ENCODE data around the gene ARHGAP8.

Gene ARHGAP8

GRCh38 chr22:44727148-44727547 lies 25.2 kb upstream of the ARHGAP8 start:
- H3K27me3 ChIP-seq (ENCODE audit: insufficient read depth, low read depth, severe bottlenecking) = no peaks in the 10 kb centered on the region
- H3K9me3 ChIP-seq (ENCODE audit: severe bottlenecking) = no peaks in the 10 kb centered on the region
- no peak for TF ChIP-seq CTCF (IDR thresholded peaks at IDR 0.05; ENCODE audit: low read depth, low read length)
- H3K36me3 ChIP-seq = no peaks in the 10 kb centered on the region
- H3K4me3 ChIP-seq (ENCODE audit: low read depth, low read length) = no peak overlapping the region
- DNase-seq = no peak
- no peak overlapping the region for H3K27ac ChIP-seq

GRCh38 chr22:44727709-44728108 lies 24.7 kb upstream of the ARHGAP8 start:
- Histone ChIP-seq H3K27me3 (ENCODE audit: insufficient read depth, low read depth, severe bottlenecking) (no peaks in the 10 kb centered on the region), H3K36me3 (no peaks in the 10 kb centered on the region), H3K4me3 (ENCODE audit: low read depth, low read length) (no peak overlapping the region), H3K9me3 (ENCODE audit: severe bottlenecking) (no peaks in the 10 kb centered on the region), H3K27ac (no peak overlapping the region)
- TF ChIP-seq CTCF (IDR thresholded peaks at IDR 0.05; ENCODE audit: low read depth, low read length) = no peak
- no peak for DNase-seq

GRCh38 chr22:44728761-44729324 lies 23.5 kb upstream of the ARHGAP8 start:
- Histone ChIP-seq H3K9me3 (ENCODE audit: severe bottlenecking) (no peaks in the 10 kb centered on the region), H3K4me3 (ENCODE audit: low read depth, low read length) (no peak overlapping the region), H3K27ac (no peak overlapping the region), H3K27me3 (ENCODE audit: insufficient read depth, low read depth, severe bottlenecking) (no peaks in the 10 kb centered on the region), H3K36me3 (no peaks in the 10 kb centered on the region)
- no peak for DNase-seq
- TF ChIP-seq CTCF (IDR thresholded peaks at IDR 0.05; ENCODE audit: low read depth, low read length) = no peak

GRCh38 chr22:44729391-44730021 lies 22.9 kb upstream of the ARHGAP8 start:
- no peak for DNase-seq
- no peak overlapping the region for H3K27ac ChIP-seq
- no peak for TF ChIP-seq CTCF (IDR thresholded peaks at IDR 0.05; ENCODE audit: low read depth, low read length)

GRCh38 chr22:44730022-44730393 lies 22.4 kb upstream of the ARHGAP8 start:
- TF ChIP-seq CTCF (IDR thresholded peaks at IDR 0.05; ENCODE audit: low read depth, low read length) = no peak
- no peak overlapping the region for H3K27ac ChIP-seq
- DNase-seq = no peak
- no peaks in the 10 kb centered on the region for H3K27me3 ChIP-seq (ENCODE audit: insufficient read depth, low read depth, severe bottlenecking)
- no peaks in the 10 kb centered on the region for H3K36me3 ChIP-seq
- no peaks in the 10 kb centered on the region for H3K9me3 ChIP-seq (ENCODE audit: severe bottlenecking)
- no peak overlapping the region for H3K4me3 ChIP-seq (ENCODE audit: low read depth, low read length)

More at GRCh38 chr22:44729391-44730021, 22.9 kb upstream of the ARHGAP8 start:
- Histone ChIP-seq H3K36me3 (no peaks in the 10 kb centered on the region), H3K9me3 (ENCODE audit: severe bottlenecking) (no peaks in the 10 kb centered on the region), H3K4me3 (ENCODE audit: low read depth, low read length) (no peak overlapping the region), H3K27me3 (ENCODE audit: insufficient read depth, low read depth, severe bottlenecking) (no peaks in the 10 kb centered on the region)

Measured in WERI-Rb-1 (cell line).